Measurements from ENCODE around the gene TARBP2. TPM values are rescaled to one million over a fixed set of nuclear protein-coding genes. Genes with fewer than 3 reads are reported as not detected.
"Not testable (repeated sequence)": the region's sequence is repeated elsewhere in the genome, so short reads cannot be mapped to it uniquely, and the experiment has no call there.

The TARBP2 gene
- total RNA-seq, 4 donors from 2014 or later: 25.9 to 34.1 (median 31.0) TPM

GRCh38 chr12:53478865-53479264, 22.2 kb upstream of the TARBP2 start:
- DNase-seq (ENCODE audit: low spot score in 2 of 2): no peak
- intact Hi-C loops (cut with DNase I; ENCODE audit: low total_unique reads): no loop called here
- no peak for TF ChIP-seq CTCF (IDR thresholded peaks at IDR 0.05)
- TF ChIP-seq POLR2A (IDR thresholded peaks at IDR 0.05): no peak
- 32 to 42% methylated on average over 1 of the region's 1 CpG for WGBS, 2 donors
- no peak overlapping the region for H3K4me3 ChIP-seq (ENCODE audit: low read depth, poor library complexity, severe bottlenecking)

GRCh38 chr12:53479331-53479730, 21.8 kb upstream of the TARBP2 start:
- no peak for DNase-seq (ENCODE audit: low spot score in 2 of 2)
- WGBS, 2 donors: 75 to 78% methylated on average over 5 of the region's 5 CpGs
- intact Hi-C loops (cut with DNase I; ENCODE audit: low total_unique reads): no loop called here
- TF ChIP-seq POLR2A (IDR thresholded peaks at IDR 0.05): no peak
- TF ChIP-seq CTCF (IDR thresholded peaks at IDR 0.05): no peak
- no peak overlapping the region for H3K4me3 ChIP-seq (ENCODE audit: low read depth, poor library complexity, severe bottlenecking)

- WGBS, 2 donors: 70 to 75% methylated on average over 12 of the region's 12 CpGs
- no peak for TF ChIP-seq POLR2A (IDR thresholded peaks at IDR 0.05)
- TF ChIP-seq CTCF (IDR thresholded peaks at IDR 0.05): no peak
- no peak overlapping the region for H3K4me3 ChIP-seq (ENCODE audit: low read depth, poor library complexity, severe bottlenecking)
- no peak for DNase-seq (ENCODE audit: low spot score in 2 of 2)
- intact Hi-C loops (cut with DNase I; ENCODE audit: low total_unique reads): no loop called here
Observed at GRCh38 chr12:53480491-53481442, 20.3 kb upstream of the TARBP2 start.

- H3K4me3 ChIP-seq (ENCODE audit: low read depth, poor library complexity, severe bottlenecking); intact Hi-C loops (cut with DNase I; ENCODE audit: low total_unique reads); DNase-seq (ENCODE audit: low spot score in 2 of 2): not testable (repeated sequence)
- 58 to 66% methylated on average over 6 of the region's 6 CpGs for WGBS, 2 donors
Observed at GRCh38 chr12:53481458-53481857, 19.6 kb upstream of the TARBP2 start.

- DNase-seq (ENCODE audit: low spot score in 2 of 2): no peak
- intact Hi-C loops (cut with DNase I; ENCODE audit: low total_unique reads): no loop called here
- TF ChIP-seq POLR2A (IDR thresholded peaks at IDR 0.05) (no peak), CTCF (IDR thresholded peaks at IDR 0.05) (no peak)
- 73 to 77% methylated on average over 9 of the region's 9 CpGs for WGBS, 2 donors
- H3K4me3 ChIP-seq (ENCODE audit: low read depth, poor library complexity, severe bottlenecking): no peak overlapping the region
Observed at GRCh38 chr12:53481939-53482586, 19.0 kb upstream of the TARBP2 start.

GRCh38 chr12:53482626-53483168, 18.4 kb upstream of the TARBP2 start:
- no peak for TF ChIP-seq CTCF (IDR thresholded peaks at IDR 0.05)
- TF ChIP-seq POLR2A (IDR thresholded peaks at IDR 0.05): no peak
- intact Hi-C loops (cut with DNase I; ENCODE audit: low total_unique reads): no loop called here
- no peak overlapping the region for H3K4me3 ChIP-seq (ENCODE audit: low read depth, poor library complexity, severe bottlenecking)
- no peak for DNase-seq (ENCODE audit: low spot score in 2 of 2)
- WGBS, 2 donors: 59 to 69% methylated on average over 13 to 14 of the region's 18 CpGs

All from lower leg skin (tissue), 4 donors.